WTC11 (cell line): ENCODE measurements around the gene PPM1N.

Experiments
- CBFB ChIP-seq: sonication (generic); formaldehyde crosslinking; IDR thresholded peaks from 2 replicates; pipeline ENCODE4 v1.8.1; 2022; ENCODE audit warnings: mild to moderate bottlenecking, low read depth, missing genetic modification reagents
- CREB1 ChIP-seq: sonication (generic); formaldehyde crosslinking; IDR thresholded peaks from 2 replicates; pipeline ENCODE4 v1.8.0; 2023; ENCODE audit warnings: mild to moderate bottlenecking, missing genetic modification reagents
- ESRRA ChIP-seq: sonication (generic); formaldehyde crosslinking; IDR thresholded peaks from 2 replicates; pipeline ENCODE4 v1.8.1; 2022; ENCODE audit warnings: mild to moderate bottlenecking, missing genetic modification reagents, borderline replicate concordance
- ETV6 ChIP-seq: sonication (generic); formaldehyde crosslinking; IDR thresholded peaks from 2 replicates; pipeline ENCODE4 v1.8.1; 2022; ENCODE audit warnings: mild to moderate bottlenecking, missing genetic modification reagents
- FOXK1 ChIP-seq: sonication (generic); formaldehyde crosslinking; IDR thresholded peaks from 2 replicates; pipeline ENCODE4 v1.8.0; 2022; ENCODE audit warnings: mild to moderate bottlenecking, moderate library complexity, missing genetic modification reagents
- MXD4 ChIP-seq: fragments of 250-450 bp; sonication (Bioruptor Pico); IDR thresholded peaks from 2 replicates; pipeline ENCODE4 v1.8.0; 2021; ENCODE audit warnings: mild to moderate bottlenecking, moderate library complexity, borderline replicate concordance
- NFE2L1 ChIP-seq: sonication (generic); formaldehyde crosslinking; IDR thresholded peaks from 2 replicates; pipeline ENCODE4 v1.8.1; 2023; ENCODE audit warnings: missing genetic modification reagents
- NFYB ChIP-seq: sonication (generic); formaldehyde crosslinking; conservative IDR thresholded peaks from 2 replicates; pipeline ENCODE4 v1.8.0; 2022; ENCODE audit warnings: low read depth, missing genetic modification reagents
- TEAD4 ChIP-seq: sonication (generic); formaldehyde crosslinking; IDR thresholded peaks from 2 replicates; pipeline ENCODE4 v1.8.0; 2022; ENCODE audit warnings: mild to moderate bottlenecking, missing genetic modification reagents
- TF ChIP-seq, protein P1 (sequence below): fragments of 200-600 bp; IDR thresholded peaks from 2 replicates; pipeline ENCODE4 v1.8.0; 2022; ENCODE audit warnings: antibody characterized with exemption
- TF ChIP-seq, protein P2 (sequence below): sonication (generic); formaldehyde crosslinking; IDR thresholded peaks from 2 replicates; pipeline ENCODE4 v1.8.1; 2023; ENCODE audit warnings: mild to moderate bottlenecking, moderate library complexity, missing genetic modification reagents
- TF ChIP-seq, protein P3 (sequence below): sonication (generic); formaldehyde crosslinking; conservative IDR thresholded peaks from 2 replicates; pipeline ENCODE4 v1.8.1; 2022; ENCODE audit warnings: mild to moderate bottlenecking, missing genetic modification reagents
- TF ChIP-seq, protein P4 (sequence below): sonication (generic); formaldehyde crosslinking; IDR thresholded peaks from 2 replicates; pipeline ENCODE4 v1.8.0; 2022; ENCODE audit warnings: mild to moderate bottlenecking, missing genetic modification reagents
- TF ChIP-seq, protein P5 (sequence below): sonication (generic); formaldehyde crosslinking; IDR thresholded peaks from 2 replicates; pipeline ENCODE4 v1.8.1; 2023; ENCODE audit warnings: mild to moderate bottlenecking, missing genetic modification reagents, moderate library complexity

DNA sequence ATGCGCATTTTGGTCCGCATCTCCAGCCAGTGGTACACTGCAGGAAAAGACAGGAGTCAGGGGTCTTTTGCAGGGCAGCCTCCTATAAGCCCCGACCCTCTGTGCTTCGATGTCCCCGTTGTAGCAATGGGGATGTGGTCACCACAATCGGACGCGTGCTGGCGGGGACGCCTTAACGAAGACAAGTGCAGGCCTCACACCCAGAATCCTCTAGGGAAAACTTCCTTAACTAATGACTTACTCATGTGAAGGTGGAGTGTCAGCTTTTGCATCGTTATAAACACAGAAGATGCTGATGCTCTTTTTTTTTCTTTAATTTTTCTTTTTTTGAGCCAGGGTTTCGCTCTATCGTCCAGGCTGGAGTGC is 31.2 kb downstream of the PPM1N start:
- TF ChIP-seq CBFB (CRISPR knock-in tag) (no peak), NFYB (CRISPR knock-in tag) (no peak), FOXK1 (no peak), TEAD4 (CRISPR knock-in tag) (no peak), NFE2L1 (no peak), ETV6 (no peak), MXD4 (CRISPR knock-in tag) (no peak), CREB1 (no peak), ESRRA (CRISPR knock-in tag) (no peak)
- TF ChIP-seq, protein P1, sequence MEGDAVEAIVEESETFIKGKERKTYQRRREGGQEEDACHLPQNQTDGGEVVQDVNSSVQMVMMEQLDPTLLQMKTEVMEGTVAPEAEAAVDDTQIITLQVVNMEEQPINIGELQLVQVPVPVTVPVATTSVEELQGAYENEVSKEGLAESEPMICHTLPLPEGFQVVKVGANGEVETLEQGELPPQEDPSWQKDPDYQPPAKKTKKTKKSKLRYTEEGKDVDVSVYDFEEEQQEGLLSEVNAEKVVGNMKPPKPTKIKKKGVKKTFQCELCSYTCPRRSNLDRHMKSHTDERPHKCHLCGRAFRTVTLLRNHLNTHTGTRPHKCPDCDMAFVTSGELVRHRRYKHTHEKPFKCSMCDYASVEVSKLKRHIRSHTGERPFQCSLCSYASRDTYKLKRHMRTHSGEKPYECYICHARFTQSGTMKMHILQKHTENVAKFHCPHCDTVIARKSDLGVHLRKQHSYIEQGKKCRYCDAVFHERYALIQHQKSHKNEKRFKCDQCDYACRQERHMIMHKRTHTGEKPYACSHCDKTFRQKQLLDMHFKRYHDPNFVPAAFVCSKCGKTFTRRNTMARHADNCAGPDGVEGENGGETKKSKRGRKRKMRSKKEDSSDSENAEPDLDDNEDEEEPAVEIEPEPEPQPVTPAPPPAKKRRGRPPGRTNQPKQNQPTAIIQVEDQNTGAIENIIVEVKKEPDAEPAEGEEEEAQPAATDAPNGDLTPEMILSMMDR = no peak
- TF ChIP-seq, protein P2, sequence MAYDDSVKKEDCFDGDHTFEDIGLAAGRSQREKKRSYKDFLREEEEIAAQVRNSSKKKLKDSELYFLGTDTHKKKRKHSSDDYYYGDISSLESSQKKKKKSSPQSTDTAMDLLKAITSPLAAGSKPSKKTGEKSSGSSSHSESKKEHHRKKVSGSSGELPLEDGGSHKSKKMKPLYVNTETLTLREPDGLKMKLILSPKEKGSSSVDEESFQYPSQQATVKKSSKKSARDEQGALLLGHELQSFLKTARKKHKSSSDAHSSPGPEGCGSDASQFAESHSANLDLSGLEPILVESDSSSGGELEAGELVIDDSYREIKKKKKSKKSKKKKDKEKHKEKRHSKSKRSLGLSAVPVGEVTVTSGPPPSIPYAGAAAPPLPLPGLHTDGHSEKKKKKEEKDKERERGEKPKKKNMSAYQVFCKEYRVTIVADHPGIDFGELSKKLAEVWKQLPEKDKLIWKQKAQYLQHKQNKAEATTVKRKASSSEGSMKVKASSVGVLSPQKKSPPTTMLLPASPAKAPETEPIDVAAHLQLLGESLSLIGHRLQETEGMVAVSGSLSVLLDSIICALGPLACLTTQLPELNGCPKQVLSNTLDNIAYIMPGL (CRISPR knock-in tag) = no peak
- TF ChIP-seq, protein P3, sequence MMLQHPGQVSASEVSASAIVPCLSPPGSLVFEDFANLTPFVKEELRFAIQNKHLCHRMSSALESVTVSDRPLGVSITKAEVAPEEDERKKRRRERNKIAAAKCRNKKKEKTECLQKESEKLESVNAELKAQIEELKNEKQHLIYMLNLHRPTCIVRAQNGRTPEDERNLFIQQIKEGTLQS = no peak
- TF ChIP-seq, protein P4, sequence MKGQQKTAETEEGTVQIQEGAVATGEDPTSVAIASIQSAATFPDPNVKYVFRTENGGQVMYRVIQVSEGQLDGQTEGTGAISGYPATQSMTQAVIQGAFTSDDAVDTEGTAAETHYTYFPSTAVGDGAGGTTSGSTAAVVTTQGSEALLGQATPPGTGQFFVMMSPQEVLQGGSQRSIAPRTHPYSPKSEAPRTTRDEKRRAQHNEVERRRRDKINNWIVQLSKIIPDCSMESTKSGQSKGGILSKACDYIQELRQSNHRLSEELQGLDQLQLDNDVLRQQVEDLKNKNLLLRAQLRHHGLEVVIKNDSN (CRISPR knock-in tag) = no peak
- TF ChIP-seq, protein P5, sequence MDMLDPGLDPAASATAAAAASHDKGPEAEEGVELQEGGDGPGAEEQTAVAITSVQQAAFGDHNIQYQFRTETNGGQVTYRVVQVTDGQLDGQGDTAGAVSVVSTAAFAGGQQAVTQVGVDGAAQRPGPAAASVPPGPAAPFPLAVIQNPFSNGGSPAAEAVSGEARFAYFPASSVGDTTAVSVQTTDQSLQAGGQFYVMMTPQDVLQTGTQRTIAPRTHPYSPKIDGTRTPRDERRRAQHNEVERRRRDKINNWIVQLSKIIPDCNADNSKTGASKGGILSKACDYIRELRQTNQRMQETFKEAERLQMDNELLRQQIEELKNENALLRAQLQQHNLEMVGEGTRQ (CRISPR knock-in tag) = no peak
